ENCODE results near the gene STAP1. TPM values are rescaled to one million over a fixed set of nuclear protein-coding genes. Genes with fewer than 3 reads are reported as not detected.

The STAP1 gene
- total RNA-seq, 2 experiments from 2014 or later, result 88.4 to 111 TPM

GRCh38 chr4:67576538-67576937 is 18.0 kb downstream of the STAP1 start:
- H3K79me2 ChIP-seq (ENCODE audit: insufficient read depth, low read depth, low read length), result peaks cover 52% of the 10 kb centered on the region; the same call in 1 of the 2 replicates
- no TSS peak for BruUV-seq (replicated peaks)
- H3K27ac ChIP-seq (ENCODE audit: low read depth, low read length, poor library complexity, severe bottlenecking), result peak overlapping the region; percentile 99
- CTCF ChIA-PET (ENCODE audit: unreplicated experiment), result interaction anchor here (1.2 to 1.3 kb wide), 3 partner anchors 15 to 30 kb away, joined by 3 to 4 read pairs (median 4); no protein-coding TSS in a partner anchor
- H2AFZ ChIP-seq (ENCODE audit: low read length), result peak overlapping the region; percentile 81; the same call in 1 of the 2 replicates
- peaks cover 69% of the 10 kb centered on the region for H3K36me3 ChIP-seq (ENCODE audit: insufficient read depth, low read length)
- peak; percentile 68 for DNase-seq (ENCODE audit: low spot score)
- intact Hi-C loops (cut with micrococcal nuclease; ENCODE audit: unreplicated experiment), result no loop called here
- H4K20me1 ChIP-seq (ENCODE audit: insufficient read depth, low read length), result no peaks in the 10 kb centered on the region
- TF ChIP-seq EZH2phosphoT487 (IDR thresholded peaks at IDR 0.05; ENCODE audit: borderline replicate concordance, low read depth, low read length) (no peak), CTCF (conservative IDR thresholded peaks at IDR 0.05; ENCODE audit: low read length) (no peak)
- H3K4me3 ChIP-seq (ENCODE audit: low read depth, low read length, poor library complexity, severe bottlenecking), result peak overlapping the region; percentile 61
- POLR2A ChIA-PET, result interaction anchor here (0.6 to 2.6 kb wide), 14 partner anchors 9 to 125 kb away, joined by 3 to 30 read pairs (median 5); partner anchors contain the start of genes CENPC and STAP1
- peaks cover 76% of the 10 kb centered on the region for H3K4me1 ChIP-seq (ENCODE audit: insufficient read depth, low read length, poor library complexity, severe bottlenecking)
- peak overlapping the region; percentile 85 for H3K4me2 ChIP-seq (ENCODE audit: low read length)
- 0 out of 2 replicates have a peak, but pooled peaks cover 6% of the 10 kb centered on the region for H3K9me3 ChIP-seq (ENCODE audit: low read length)
- H3K9me2 ChIP-seq (ENCODE audit: insufficient read depth, low read length), result no peaks in the 10 kb centered on the region

GRCh38 chr4:67580577-67580976 is 22.1 kb downstream of the STAP1 start:
- BruUV-seq (replicated peaks), result TSS peak; percentile 2
- CTCF ChIA-PET (ENCODE audit: unreplicated experiment), result no interaction called here
- intact Hi-C loops (cut with micrococcal nuclease; ENCODE audit: unreplicated experiment), result no loop called here

GRCh38 chr4:67581208-67581857 is 22.8 kb downstream of the STAP1 start:
- no peaks in the 10 kb centered on the region for H4K20me1 ChIP-seq (ENCODE audit: insufficient read depth, low read length)
- 0 out of 2 replicates have a peak, but pooled peaks cover 6% of the 10 kb centered on the region for H3K9me3 ChIP-seq (ENCODE audit: low read length)
- TF ChIP-seq EZH2phosphoT487 (IDR thresholded peaks at IDR 0.05; ENCODE audit: borderline replicate concordance, low read depth, low read length) (no peak), CTCF (conservative IDR thresholded peaks at IDR 0.05; ENCODE audit: low read length) (no peak)
- intact Hi-C loops (cut with micrococcal nuclease; ENCODE audit: unreplicated experiment), result no loop called here
- H3K9me2 ChIP-seq (ENCODE audit: insufficient read depth, low read length), result no peaks in the 10 kb centered on the region
- peaks cover 31% of the 10 kb centered on the region for H3K4me1 ChIP-seq (ENCODE audit: insufficient read depth, low read length, poor library complexity, severe bottlenecking)
- no peak overlapping the region for H3K27ac ChIP-seq (ENCODE audit: low read depth, low read length, poor library complexity, severe bottlenecking)
- no peak overlapping the region for H3K4me3 ChIP-seq (ENCODE audit: low read depth, low read length, poor library complexity, severe bottlenecking)
- no peak overlapping the region for H2AFZ ChIP-seq (ENCODE audit: low read length)
- H3K36me3 ChIP-seq (ENCODE audit: insufficient read depth, low read length), result peaks cover 97% of the 10 kb centered on the region
- H3K79me2 ChIP-seq (ENCODE audit: insufficient read depth, low read depth, low read length), result peaks cover 16% of the 10 kb centered on the region; the same call in 1 of the 2 replicates
- DNase-seq (ENCODE audit: low spot score), result no peak
- no peak overlapping the region for H3K4me2 ChIP-seq (ENCODE audit: low read length)
- BruUV-seq (replicated peaks), result no TSS peak
- CTCF ChIA-PET (ENCODE audit: unreplicated experiment), result no interaction called here
- POLR2A ChIA-PET, result interaction anchor here (0.6 to 1.9 kb wide), 5 partner anchors 12 to 84 kb away, joined by 3 to 5 read pairs (median 3); no protein-coding TSS in a partner anchor

More at GRCh38 chr4:67580577-67580976, 22.1 kb downstream of the STAP1 start:
- no peak for DNase-seq (ENCODE audit: low spot score)
- peaks cover 19% of the 10 kb centered on the region; the same call in 1 of the 2 replicates for H3K79me2 ChIP-seq (ENCODE audit: insufficient read depth, low read depth, low read length)
- H3K4me3 ChIP-seq (ENCODE audit: low read depth, low read length, poor library complexity, severe bottlenecking), result no peak overlapping the region
- no peak for TF ChIP-seq EZH2phosphoT487 (IDR thresholded peaks at IDR 0.05; ENCODE audit: borderline replicate concordance, low read depth, low read length)
- H3K4me1 ChIP-seq (ENCODE audit: insufficient read depth, low read length, poor library complexity, severe bottlenecking), result peaks cover 38% of the 10 kb centered on the region
- H3K9me3 ChIP-seq (ENCODE audit: low read length), result 0 out of 2 replicates have a peak, but pooled peaks cover 6% of the 10 kb centered on the region
- no peak overlapping the region for H2AFZ ChIP-seq (ENCODE audit: low read length)
- H3K9me2 ChIP-seq (ENCODE audit: insufficient read depth, low read length), result no peaks in the 10 kb centered on the region
- POLR2A ChIA-PET, result interaction anchor here (0.6 to 1.9 kb wide), 5 partner anchors 11 to 39 kb away, joined by 3 to 5 read pairs (median 3); partner anchors contain the start of gene STAP1
- H3K4me2 ChIP-seq (ENCODE audit: low read length), result no peak overlapping the region
- peaks cover 94% of the 10 kb centered on the region for H3K36me3 ChIP-seq (ENCODE audit: insufficient read depth, low read length)
- H3K27ac ChIP-seq (ENCODE audit: low read depth, low read length, poor library complexity, severe bottlenecking), result no peak overlapping the region
- H4K20me1 ChIP-seq (ENCODE audit: insufficient read depth, low read length), result no peaks in the 10 kb centered on the region
